Astrocyte of the spinal cord (primary cell): ENCODE measurements around the gene IL10.

Source experiments
- DNase-seq: peaks from one replicate; pipeline ENCODE4 v3.0.0; 2011; ENCODE audit warnings: low read depth, low spot score
- H3K4me3 ChIP-seq: 2 replicates; pipeline ENCODE4 v1.5.1; 2011; ENCODE audit warnings: low read depth, mild to moderate bottlenecking, low read length, moderate library complexity
- in situ Hi-C: cut with HindIII; loops from 2 replicates; pipeline ENCODE4 v1.10.0; 2017; ENCODE audit warnings: low sequenced_read_pairs
- TF ChIP-seq, protein P1 (sequence below): IDR thresholded peaks from 2 replicates; pipeline ENCODE4 v1.5.1; 2012; ENCODE audit warnings: low read depth, mild to moderate bottlenecking, low read length, inconsistent platforms

Gene IL10

DNA sequence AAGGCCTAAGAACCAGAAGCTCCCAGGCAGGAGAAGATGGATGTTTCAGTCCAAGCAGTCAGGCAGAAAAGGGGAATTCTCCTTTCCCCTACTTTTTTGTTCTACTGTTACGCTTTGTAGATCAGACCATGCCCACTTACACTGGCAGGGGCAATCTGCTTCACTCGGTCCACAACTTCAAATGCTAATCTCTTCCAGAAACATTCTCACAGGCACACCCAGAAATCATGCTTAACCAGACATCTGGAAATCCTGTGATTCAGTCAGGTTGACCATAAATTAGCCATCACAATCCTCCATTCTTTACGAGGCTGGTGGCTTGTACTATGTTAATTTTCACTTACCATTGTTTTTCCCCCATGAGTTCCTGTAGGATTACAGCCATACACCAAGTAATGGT is 23.8 kb upstream of the IL10 start:
- DNase-seq, result no peak
- in situ Hi-C loops, result no loop called here

DNA sequence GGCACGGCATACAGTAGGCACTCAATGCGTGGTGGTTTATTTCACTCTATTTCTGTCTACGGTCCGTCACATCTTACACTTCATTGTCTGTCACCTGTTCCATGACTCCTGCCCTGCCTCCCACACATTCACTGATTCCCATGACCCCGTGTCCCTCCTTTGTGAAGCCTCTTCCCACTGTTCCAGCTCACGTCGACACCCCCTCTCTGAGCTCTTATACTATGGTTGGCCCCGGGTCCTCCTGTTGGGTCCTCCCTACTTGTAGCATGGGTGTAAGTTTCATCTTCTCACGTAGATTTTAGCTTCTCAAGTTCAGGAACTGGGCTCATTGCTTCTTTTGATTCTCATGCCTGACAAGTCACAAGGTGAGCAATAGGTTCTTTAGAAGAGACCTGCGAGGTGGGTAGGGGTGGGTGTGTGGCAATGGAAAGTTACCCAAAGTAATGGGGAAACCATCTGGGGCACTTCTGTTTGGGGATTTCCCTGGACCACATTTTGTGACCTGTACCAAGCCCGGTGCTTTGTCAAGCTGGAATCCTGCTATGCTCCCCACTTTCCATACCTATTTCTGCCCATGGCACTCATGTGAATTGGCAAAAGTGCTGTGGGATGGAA is 22.1 kb upstream of the IL10 start:
- DNase-seq, result no peak
- TF ChIP-seq, protein P1, sequence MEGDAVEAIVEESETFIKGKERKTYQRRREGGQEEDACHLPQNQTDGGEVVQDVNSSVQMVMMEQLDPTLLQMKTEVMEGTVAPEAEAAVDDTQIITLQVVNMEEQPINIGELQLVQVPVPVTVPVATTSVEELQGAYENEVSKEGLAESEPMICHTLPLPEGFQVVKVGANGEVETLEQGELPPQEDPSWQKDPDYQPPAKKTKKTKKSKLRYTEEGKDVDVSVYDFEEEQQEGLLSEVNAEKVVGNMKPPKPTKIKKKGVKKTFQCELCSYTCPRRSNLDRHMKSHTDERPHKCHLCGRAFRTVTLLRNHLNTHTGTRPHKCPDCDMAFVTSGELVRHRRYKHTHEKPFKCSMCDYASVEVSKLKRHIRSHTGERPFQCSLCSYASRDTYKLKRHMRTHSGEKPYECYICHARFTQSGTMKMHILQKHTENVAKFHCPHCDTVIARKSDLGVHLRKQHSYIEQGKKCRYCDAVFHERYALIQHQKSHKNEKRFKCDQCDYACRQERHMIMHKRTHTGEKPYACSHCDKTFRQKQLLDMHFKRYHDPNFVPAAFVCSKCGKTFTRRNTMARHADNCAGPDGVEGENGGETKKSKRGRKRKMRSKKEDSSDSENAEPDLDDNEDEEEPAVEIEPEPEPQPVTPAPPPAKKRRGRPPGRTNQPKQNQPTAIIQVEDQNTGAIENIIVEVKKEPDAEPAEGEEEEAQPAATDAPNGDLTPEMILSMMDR, result no peak
- in situ Hi-C loops, result no loop called here
- H3K4me3 ChIP-seq, result no peak overlapping the region

More for the DNA sequence above, 23.8 kb upstream of the IL10 start:
- no peak overlapping the region for H3K4me3 ChIP-seq
- TF ChIP-seq, protein P1, result no peak

DNA sequence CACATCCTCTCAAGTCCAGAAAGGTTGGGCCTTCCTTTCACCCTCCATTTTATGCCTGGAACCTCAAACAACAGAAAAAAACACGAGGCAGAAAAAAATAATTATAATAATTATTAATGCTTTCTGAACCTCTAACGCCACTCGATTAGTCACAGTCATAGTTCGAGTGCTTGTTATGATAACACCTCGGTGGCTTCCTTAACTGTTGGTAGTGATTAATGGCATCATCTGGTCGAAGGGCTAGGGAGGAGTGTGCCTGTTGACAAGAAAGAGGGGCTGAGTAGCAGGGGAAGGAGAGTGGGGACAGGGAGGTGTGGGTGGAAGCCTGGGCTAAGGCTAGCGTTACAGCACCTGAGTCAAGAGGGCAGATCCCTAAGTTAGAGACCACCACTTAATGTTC is 21.3 kb upstream of the IL10 start:
- TF ChIP-seq, protein P1, result no peak
- in situ Hi-C loops, result no loop called here
- H3K4me3 ChIP-seq, result no peak overlapping the region
- DNase-seq, result no peak

DNA sequence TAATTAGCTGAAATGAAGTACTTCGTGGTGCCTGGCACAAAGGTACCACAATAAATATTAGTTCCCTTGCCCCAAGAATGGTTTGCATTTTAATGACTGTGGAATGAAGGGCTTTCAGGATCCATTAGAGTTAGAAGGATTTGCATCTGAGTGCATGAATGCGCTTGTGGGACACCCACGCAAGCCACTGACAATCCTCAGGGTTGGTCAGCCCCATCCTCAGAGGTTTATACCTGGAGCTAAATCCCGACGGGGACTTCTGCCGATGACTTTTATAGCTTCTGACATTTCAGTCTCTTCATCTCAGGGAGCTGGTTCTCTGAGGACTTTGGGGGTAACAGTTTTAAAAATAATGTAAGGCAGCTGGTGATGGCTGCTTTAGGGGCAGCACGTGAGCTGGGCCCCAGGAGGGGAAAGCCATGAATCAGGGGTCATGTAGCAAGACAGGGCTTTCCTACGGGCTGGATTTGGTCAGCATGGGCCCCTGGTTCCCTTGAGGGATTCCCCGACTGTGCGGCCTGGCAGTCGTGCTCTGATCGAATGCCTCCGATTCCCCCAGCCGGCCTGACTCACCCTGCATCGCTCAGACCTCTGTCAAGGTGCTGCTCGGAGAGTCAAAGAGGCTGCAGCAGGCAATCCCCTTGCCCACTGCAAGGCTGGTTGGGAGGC is 20.8 kb upstream of the IL10 start:
- in situ Hi-C loops, result no loop called here
- H3K4me3 ChIP-seq, result no peak overlapping the region
- TF ChIP-seq, protein P1, result no peak
- no peak for DNase-seq

DNA sequence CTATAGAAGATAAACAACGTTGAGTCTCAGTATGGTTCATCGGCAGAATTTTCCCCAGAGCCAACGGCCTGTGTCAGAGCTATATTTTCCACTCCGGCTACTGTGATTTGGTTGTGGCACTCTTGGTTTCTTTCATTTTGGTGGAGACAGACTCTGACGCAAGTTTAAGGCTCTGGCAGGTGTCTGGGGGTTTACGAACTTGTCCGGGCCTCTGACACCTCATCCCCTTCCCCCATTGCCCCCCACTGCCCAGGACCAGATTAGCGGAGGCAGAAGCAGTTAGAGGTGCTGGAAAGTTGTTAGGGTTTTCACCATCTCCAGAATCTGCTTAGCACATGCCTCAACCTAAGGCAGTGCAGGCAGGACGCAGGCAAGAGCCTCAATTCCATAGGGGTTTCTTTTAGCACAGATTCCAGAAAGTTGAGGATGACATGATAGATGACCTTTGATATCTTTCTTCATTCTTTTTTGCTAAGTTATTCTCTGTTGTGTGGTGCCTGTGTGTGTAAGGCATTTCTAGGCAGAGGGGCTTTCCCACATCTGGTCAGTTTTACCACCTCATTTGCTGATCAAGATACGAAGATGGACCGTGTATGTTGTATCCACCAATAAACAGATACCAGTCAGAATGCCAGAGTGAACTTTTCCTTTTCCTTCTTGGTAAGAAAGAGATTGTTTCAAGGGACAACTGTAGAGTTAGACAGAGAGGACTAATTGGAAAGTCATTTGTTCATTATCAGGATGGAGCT is 18.4 kb upstream of the IL10 start:
- no peak overlapping the region for H3K4me3 ChIP-seq
- in situ Hi-C loops, result no loop called here
- TF ChIP-seq, protein P1, result no peak
- no peak for DNase-seq

DNA sequence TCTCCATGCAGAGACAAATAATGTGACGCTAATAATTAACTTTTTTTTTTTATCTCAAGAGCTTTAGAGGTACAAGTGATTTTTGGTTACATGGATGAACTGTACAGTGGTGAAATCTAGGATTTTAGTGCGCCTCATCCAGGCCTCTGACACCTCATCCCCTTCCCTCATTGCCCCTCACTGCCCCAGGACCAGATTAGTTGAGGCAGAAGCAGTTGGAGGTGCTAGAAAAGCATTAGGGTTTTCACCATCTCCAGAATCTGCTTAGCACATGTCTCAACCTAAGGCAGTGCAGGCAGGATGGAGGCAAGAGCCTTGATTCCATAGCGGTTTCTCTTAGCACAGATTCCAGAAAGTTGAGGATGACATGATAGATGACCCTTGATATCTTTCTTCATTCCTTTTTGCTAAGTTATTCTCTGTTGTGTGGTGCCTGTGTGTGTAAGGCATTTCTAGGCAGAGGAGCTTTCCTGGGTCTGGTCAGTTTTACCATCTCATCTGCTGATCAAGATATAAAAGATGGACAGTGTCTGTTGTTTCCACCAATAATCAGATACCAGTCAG is 16.3 kb upstream of the IL10 start:
- in situ Hi-C loops, result no loop called here
- TF ChIP-seq, protein P1, result no peak
- H3K4me3 ChIP-seq, result no peak overlapping the region
- DNase-seq, result no peak
